ENCODE measurements around the gene SART3. TPM values are rescaled to one million over a fixed set of nuclear protein-coding genes. Genes with fewer than 3 reads are reported as not detected.

SART3 gene
- total RNA-seq, 1 experiment from 2014 or later, result 89.4 TPM

- H3K4me3 Mint-ChIP-seq, result no peak overlapping the region
- Histone ChIP-seq H3K14ac (ENCODE audit: insufficient read depth, low read length) (no peak overlapping the region), H2BK12ac (ENCODE audit: insufficient read length, low read depth, low read length) (no peak overlapping the region), H3K79me1 (ENCODE audit: insufficient read depth, low read depth, low read length, poor library complexity, severe bottlenecking) (no peaks in the 10 kb centered on the region), H3K79me2 (ENCODE audit: insufficient read depth, low read length) (no peaks in the 10 kb centered on the region), H2BK20ac (ENCODE audit: low read depth, low read length, poor library complexity, severe bottlenecking) (no peak overlapping the region), H3K23me2 (ENCODE audit: insufficient read length, low read depth, low read length, poor library complexity, severe bottlenecking) (no peaks in the 10 kb centered on the region), H2AFZ (ENCODE audit: low read length) (no peak overlapping the region), H2BK120ac (ENCODE audit: low read depth, low read length, poor library complexity, severe bottlenecking) (no peak overlapping the region), H4K20me1 (ENCODE audit: control insufficient read depth, insufficient read depth, insufficient read length) (no peaks in the 10 kb centered on the region), H2BK5ac (ENCODE audit: insufficient read length, low read length) (no peak overlapping the region), H3K4me1 (ENCODE audit: insufficient read depth, low read length) (no peaks in the 10 kb centered on the region), H3K4ac (ENCODE audit: low read depth, low read length) (no peak overlapping the region), H3K27ac (ENCODE audit: insufficient read length, low read depth, low read length) (no peak overlapping the region), H3K27me3 (ENCODE audit: insufficient read depth, low read length) (no peaks in the 10 kb centered on the region), H2BK15ac (ENCODE audit: low read depth, low read length) (no peak overlapping the region), H3K23ac (ENCODE audit: insufficient read length, low read depth, low read length) (no peak overlapping the region), H4K5ac (ENCODE audit: insufficient read length, low read depth, low read length) (no peak overlapping the region), H4K91ac (ENCODE audit: insufficient read length, low read depth, low read length) (no peak overlapping the region), H3T11ph (ENCODE audit: low read length) (no peak overlapping the region), H2AK5ac (ENCODE audit: insufficient read length, low read length) (no peak overlapping the region), H3K9me3 (ENCODE audit: control insufficient read depth, low read depth, low read length) (no peaks in the 10 kb centered on the region), H3K9ac (ENCODE audit: extremely low read depth, insufficient read length, low read length) (no peak overlapping the region), H3K4me2 (ENCODE audit: insufficient read depth, insufficient read length, low read length) (no peak overlapping the region), H3K18ac (ENCODE audit: insufficient read length, low read depth, low read length) (no peak overlapping the region), H4K8ac (replicated peaks; ENCODE audit: insufficient read length, low read depth, low read length) (no peak overlapping the region), H3K56ac (ENCODE audit: insufficient read length, low read depth, low read length) (no peak overlapping the region)
- TF ChIP-seq CTCF (conservative IDR thresholded peaks at IDR 0.05), result no peak
- no CpG with 5 or more reads among the region's 7 CpGs for WGBS (ENCODE audit: extremely low coverage, insufficient read length, low lambda C conversion rate)
- H3K27ac Mint-ChIP-seq, result no peak overlapping the region
- peaks cover 22 to 28% of the 10 kb centered on the region in 2 experiments for H3K9me3 Mint-ChIP-seq
- peaks cover 1% of the 10 kb centered on the region; the same call in 1 of the 2 replicates for H3K27me3 Mint-ChIP-seq (ENCODE audit: low read depth)
- H3K36me3 Mint-ChIP-seq (ENCODE audit: insufficient read depth in 1 of 3, low read depth in 3 of 3), result peaks cover 3 to 7% (median 7%) of the 10 kb centered on the region in 3 experiments; a peak in 6 of 7 replicates
- no peak for DNase-seq
- H3K4me1 Mint-ChIP-seq, result no peaks in the 10 kb centered on the region
Observed at GRCh38 chr12:108505129-108505528, 55.8 kb downstream of the SART3 start.

Data from H9 (cell line).